Upper lobe of right lung (tissue), 1 donor: ENCODE results near the gene NECAB2. TPM values are rescaled to one million over a fixed set of nuclear protein-coding genes. Genes with fewer than 3 reads are reported as not detected.

Experiments used
- ATAC-seq: fragments of 200-7000 bp; cut with Tn5 transposase; one replicate; pipeline ENCODE4 v1.9.1; 2020; ENCODE audit warnings: mild to moderate bottlenecking, moderate library complexity
- DNase-seq: peaks from one replicate; pipeline ENCODE4 v3.0.0-alpha.2; 2020
- H3K27ac ChIP-seq: fragments of 200-600 bp; one replicate; pipeline ENCODE4 v1.8.0; 2022
- H3K27me3 ChIP-seq: fragments of 200-600 bp; one replicate; pipeline ENCODE4 v1.8.0; 2022; ENCODE audit warnings: mild to moderate bottlenecking
- H3K36me3 ChIP-seq: fragments of 200-600 bp; one replicate; pipeline ENCODE4 v1.8.0; 2022
- H3K4me1 ChIP-seq: fragments of 200-600 bp; one replicate; pipeline ENCODE4 v1.8.0; 2022
- H3K4me3 ChIP-seq: fragments of 200-600 bp; one replicate; pipeline ENCODE4 v1.8.0; 2022; ENCODE audit warnings: mild to moderate bottlenecking
- H3K9me3 ChIP-seq: fragments of 200-600 bp; one replicate; pipeline ENCODE4 v1.8.0; 2022
- CTCF ChIP-seq: fragments of 200-600 bp; IDR thresholded peaks from one replicate; pipeline ENCODE4 v1.8.0; 2022; ENCODE audit warnings: antibody characterized with exemption
- intact Hi-C: fragments of 100-400 bp; cut with DNase I; formaldehyde crosslinking; loops from one replicate; pipeline ENCODE4 v1.11.0; 2022
- total RNA-seq: library from RNA; stranded (reverse); fragmentation: NEBNext Ultra II Directional; extraction: Animal tissue kit (Norgen Biotek cat#: 25700); gene quantifications from one replicate; pipeline ENCODE4 v1.2.1, GENCODE V29; 2021
- donor health status: DM: no; HTN: yes; CAD: no; lungs with severe emphysema.

The NECAB2 gene
- total RNA-seq, 1 donor from 2014 or later, result not detected

GRCh38 chr16:84039696-84040095 lies 71.7 kb downstream of the NECAB2 start:
- ATAC-seq, result no peak
- no peak for DNase-seq
- H3K27ac ChIP-seq, result no peak overlapping the region
- H3K27me3 ChIP-seq, result peaks cover 5% of the 10 kb centered on the region
- H3K4me1 ChIP-seq, result no peaks in the 10 kb centered on the region
- intact Hi-C loops, result no loop called here
- no peak overlapping the region for H3K4me3 ChIP-seq
- no peak for TF ChIP-seq CTCF
- H3K9me3 ChIP-seq, result no peaks in the 10 kb centered on the region
- H3K36me3 ChIP-seq, result no peaks in the 10 kb centered on the region

- Histone ChIP-seq H3K4me1 (no peaks in the 10 kb centered on the region), H3K4me3 (no peak overlapping the region), H3K36me3 (no peaks in the 10 kb centered on the region), H3K9me3 (no peaks in the 10 kb centered on the region), H3K27ac (no peak overlapping the region), H3K27me3 (peaks cover 5% of the 10 kb centered on the region)
- DNase-seq (no peak), ATAC-seq (no peak)
- intact Hi-C loops, result no loop called here
- no peak for TF ChIP-seq CTCF
Measured at GRCh38 chr16:84040226-84040822, 72.3 kb downstream of the NECAB2 start.

DNA sequence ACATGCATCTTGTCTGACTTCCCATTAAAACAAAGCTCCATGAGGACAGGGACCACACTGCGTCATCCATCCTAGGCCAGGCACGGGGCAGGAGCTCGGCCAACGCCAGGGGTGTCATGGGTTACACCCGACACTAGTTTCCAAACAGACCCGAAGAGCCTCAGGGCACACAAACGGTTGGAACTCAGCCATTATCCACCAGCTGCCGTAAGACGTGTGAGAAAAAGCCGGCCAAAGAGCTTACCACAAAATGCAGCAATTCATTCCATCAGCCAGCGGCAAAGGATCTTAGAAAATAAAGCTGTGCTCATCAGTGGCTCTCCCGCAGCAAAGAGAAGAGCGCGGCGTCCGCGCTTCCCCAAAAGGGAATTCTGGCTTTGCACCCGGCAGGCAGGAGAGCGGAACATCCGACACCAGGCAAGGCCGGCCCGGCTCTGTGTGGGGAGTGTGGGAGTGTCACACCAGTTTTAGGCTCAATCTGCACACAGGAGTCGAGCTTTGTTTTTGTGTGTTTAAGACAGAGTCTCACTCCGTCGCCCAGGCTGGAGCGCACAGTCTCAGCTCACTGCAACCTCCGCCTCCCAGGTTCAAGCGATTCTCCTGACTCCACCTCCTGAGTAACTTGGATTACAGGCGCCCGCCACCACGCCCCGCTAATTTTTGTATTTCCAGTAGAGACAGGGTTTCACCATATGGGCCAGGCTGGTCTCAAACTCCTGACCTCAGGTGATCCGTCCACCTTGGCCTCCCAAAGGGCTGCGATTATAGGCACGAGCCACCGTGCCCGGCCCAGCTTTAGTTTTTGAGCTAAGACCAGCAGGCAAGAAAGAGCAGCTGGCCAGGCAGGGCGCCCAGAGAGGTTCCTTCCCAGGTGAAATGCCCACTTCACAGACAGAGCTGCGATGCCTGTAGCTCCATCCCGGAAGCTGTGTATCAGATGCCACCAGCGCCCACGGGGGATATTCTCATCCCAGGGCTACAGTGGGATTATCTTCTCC lies 73.1 kb downstream of the NECAB2 start:
- TF ChIP-seq CTCF, result no peak
- H3K4me3 ChIP-seq, result no peak overlapping the region
- intact Hi-C loops, result no loop called here
- ATAC-seq (no peak), DNase-seq (no peak)
- no peaks in the 10 kb centered on the region for H3K9me3 ChIP-seq
- H3K27ac ChIP-seq, result no peak overlapping the region
- peaks cover 5% of the 10 kb centered on the region for H3K27me3 ChIP-seq
- no peaks in the 10 kb centered on the region for H3K36me3 ChIP-seq
- no peaks in the 10 kb centered on the region for H3K4me1 ChIP-seq

DNA sequence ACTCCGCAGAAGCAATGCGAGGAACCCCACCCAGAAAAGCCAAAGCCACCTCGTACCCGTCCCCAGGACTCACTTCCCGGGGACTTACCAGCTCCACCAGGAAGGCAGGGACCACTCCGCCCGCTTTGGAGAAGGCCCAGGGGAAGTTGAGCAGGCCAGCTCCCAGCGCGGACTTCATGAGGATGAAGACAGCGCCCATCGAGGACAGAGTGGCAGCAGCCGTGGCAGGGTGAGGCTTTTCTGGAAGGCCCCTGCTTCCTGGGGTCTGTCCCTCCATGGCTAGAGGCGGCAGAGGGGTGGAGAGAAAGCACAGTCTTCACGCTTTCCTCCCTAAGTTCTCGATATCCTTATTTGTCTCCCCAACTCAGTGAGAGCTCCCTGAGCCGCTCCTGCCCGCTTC lies 73.8 kb downstream of the NECAB2 start:
- intact Hi-C loops, result no loop called here
- Histone ChIP-seq H3K4me1 (no peaks in the 10 kb centered on the region), H3K4me3 (no peak overlapping the region), H3K27ac (no peak overlapping the region), H3K9me3 (no peaks in the 10 kb centered on the region), H3K36me3 (no peaks in the 10 kb centered on the region), H3K27me3 (peaks cover 5% of the 10 kb centered on the region)
- no peak for TF ChIP-seq CTCF
- ATAC-seq (no peak), DNase-seq (no peak)

DNA sequence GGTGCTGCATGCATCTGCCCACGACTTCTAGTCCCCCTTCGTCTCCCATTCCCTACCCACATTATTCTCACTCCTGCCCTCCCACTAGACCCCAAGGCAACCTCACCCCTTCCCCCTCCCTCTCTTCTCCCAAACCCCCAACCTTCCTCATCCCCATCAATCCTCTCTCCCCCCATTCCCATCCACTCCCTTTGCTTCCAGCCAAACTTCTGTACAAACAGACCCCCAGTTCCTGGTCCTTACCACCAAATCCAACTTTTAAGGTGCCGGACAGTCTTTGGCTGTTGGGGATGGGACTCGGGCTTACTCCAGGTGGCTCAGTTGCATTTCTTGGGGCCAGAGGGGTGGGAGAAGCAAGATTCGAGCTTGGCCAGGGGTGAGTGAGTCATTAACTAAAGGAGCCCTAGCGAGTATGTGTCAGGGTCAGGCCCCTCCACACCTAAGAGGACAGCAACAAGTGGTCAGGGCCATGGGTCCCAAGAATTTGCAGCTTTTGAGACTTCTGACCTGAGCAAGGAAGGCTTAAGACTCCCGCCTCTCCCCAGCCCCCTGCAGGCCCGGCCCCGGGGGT lies 74.3 kb downstream of the NECAB2 start, which contains the start of gene SLC38A8:
Gene SLC38A8 (minus strand): TSS at position 488 of the 571 bp plus-strand sequence. CDS start 638 bp downstream, outside the sequence.
- no peak for ATAC-seq
- no peaks in the 10 kb centered on the region for H3K4me1 ChIP-seq
- H3K9me3 ChIP-seq, result no peaks in the 10 kb centered on the region
- H3K36me3 ChIP-seq, result no peaks in the 10 kb centered on the region
- no peak within 1 kb of the TSS for H3K4me3 ChIP-seq
- peak; percentile 28 for DNase-seq
- H3K27me3 ChIP-seq, result peaks cover 5% of the 10 kb centered on the region
- no peak for TF ChIP-seq CTCF
- no peak within 1 kb of the TSS for H3K27ac ChIP-seq
- intact Hi-C loops, result no loop called here
